ENCODE results near the gene GCNA. TPM values are rescaled to one million over a fixed set of nuclear protein-coding genes. Genes with fewer than 3 reads are reported as not detected.
A peak's percentile ranks its signal among the peaks of the same experiment; 100 is the strongest.
"Not testable (repeated sequence)": the region's sequence is repeated elsewhere in the genome, so short reads cannot be mapped to it uniquely, and the experiment has no call there.

The GCNA gene
- total RNA-seq, 2 experiments from 2014 or later, result 2.1 to 4.2 TPM

DNA sequence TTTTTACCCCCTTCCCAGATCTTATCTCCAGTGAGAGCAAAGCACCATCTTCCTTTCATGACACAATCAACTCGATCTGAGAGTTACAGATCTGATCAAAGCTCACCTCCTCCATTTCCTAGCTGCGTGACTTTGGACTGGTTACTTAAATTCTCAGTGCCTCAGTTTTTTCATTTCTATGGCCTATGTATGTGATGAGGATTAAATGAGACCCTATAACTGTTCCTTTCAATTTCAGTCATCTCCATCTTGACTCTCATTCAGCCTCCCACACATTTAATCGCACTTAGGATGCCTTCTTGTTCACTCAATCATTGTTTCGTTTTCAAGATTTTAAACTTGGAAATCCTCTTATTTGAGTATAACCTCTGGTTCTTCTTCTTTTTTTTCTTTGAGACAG, 60.2 kb downstream of the GCNA start:
- Histone ChIP-seq H3K79me2 (ENCODE audit: insufficient read depth, low read depth, low read length) (no peaks in the 10 kb centered on the region), H3K4me1 (ENCODE audit: insufficient read depth, low read length, poor library complexity, severe bottlenecking) (peaks cover 25% of the 10 kb centered on the region), H3K9me2 (ENCODE audit: insufficient read depth, low read length) (no peaks in the 10 kb centered on the region), H4K20me1 (ENCODE audit: insufficient read depth, low read length) (no peaks in the 10 kb centered on the region), H3K4me3 (ENCODE audit: low read depth, low read length, poor library complexity, severe bottlenecking) (no peak overlapping the region), H3K36me3 (ENCODE audit: insufficient read depth, low read length) (no peaks in the 10 kb centered on the region), H2AFZ (ENCODE audit: low read length) (peak overlapping the region; percentile 91), H3K27ac (ENCODE audit: low read depth, low read length, poor library complexity, severe bottlenecking) (peak overlapping the region; percentile 39), H3K9me3 (ENCODE audit: low read length) (no peaks in the 10 kb centered on the region), H3K4me2 (ENCODE audit: low read length) (peak overlapping the region; percentile 66)
- ChIA-PET CTCF (ENCODE audit: unreplicated experiment) (no interaction called here), POLR2A (no interaction called here)
- intact Hi-C loops (cut with micrococcal nuclease; ENCODE audit: unreplicated experiment), result no loop called here
- no peak for DNase-seq (ENCODE audit: low spot score)
- no peak for TF ChIP-seq EZH2phosphoT487 (IDR thresholded peaks at IDR 0.05; ENCODE audit: borderline replicate concordance, low read depth, low read length)
- TF ChIP-seq, protein P1, sequence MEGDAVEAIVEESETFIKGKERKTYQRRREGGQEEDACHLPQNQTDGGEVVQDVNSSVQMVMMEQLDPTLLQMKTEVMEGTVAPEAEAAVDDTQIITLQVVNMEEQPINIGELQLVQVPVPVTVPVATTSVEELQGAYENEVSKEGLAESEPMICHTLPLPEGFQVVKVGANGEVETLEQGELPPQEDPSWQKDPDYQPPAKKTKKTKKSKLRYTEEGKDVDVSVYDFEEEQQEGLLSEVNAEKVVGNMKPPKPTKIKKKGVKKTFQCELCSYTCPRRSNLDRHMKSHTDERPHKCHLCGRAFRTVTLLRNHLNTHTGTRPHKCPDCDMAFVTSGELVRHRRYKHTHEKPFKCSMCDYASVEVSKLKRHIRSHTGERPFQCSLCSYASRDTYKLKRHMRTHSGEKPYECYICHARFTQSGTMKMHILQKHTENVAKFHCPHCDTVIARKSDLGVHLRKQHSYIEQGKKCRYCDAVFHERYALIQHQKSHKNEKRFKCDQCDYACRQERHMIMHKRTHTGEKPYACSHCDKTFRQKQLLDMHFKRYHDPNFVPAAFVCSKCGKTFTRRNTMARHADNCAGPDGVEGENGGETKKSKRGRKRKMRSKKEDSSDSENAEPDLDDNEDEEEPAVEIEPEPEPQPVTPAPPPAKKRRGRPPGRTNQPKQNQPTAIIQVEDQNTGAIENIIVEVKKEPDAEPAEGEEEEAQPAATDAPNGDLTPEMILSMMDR (conservative IDR thresholded peaks at IDR 0.05; ENCODE audit: low read length), result no peak
- no TSS peak for BruUV-seq (replicated peaks)

DNA sequence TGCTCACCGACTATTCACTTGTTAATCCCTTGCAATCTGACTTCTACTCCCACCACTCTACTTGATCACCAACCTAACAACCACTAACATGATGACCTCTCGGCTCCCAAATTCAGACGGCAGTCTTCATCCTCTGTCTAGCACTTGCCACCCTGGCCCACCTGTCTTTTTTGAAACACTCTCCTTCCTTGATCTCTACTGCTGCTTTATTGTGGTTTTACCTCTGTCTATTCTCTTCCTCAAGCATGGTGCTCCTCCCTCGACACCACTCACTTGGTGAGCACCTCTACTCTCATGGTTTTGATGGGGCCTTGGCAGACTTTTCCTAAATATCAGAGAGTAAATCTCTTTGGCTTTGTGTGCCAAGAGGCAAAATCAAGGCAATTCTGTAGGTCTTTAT, 61.8 kb downstream of the GCNA start:
- H2AFZ ChIP-seq (ENCODE audit: low read length), result no peak overlapping the region
- peaks cover 25% of the 10 kb centered on the region for H3K4me1 ChIP-seq (ENCODE audit: insufficient read depth, low read length, poor library complexity, severe bottlenecking)
- H3K9me3 ChIP-seq (ENCODE audit: low read length), result no peaks in the 10 kb centered on the region
- H3K9me2 ChIP-seq (ENCODE audit: insufficient read depth, low read length), result no peaks in the 10 kb centered on the region
- CTCF ChIA-PET (ENCODE audit: unreplicated experiment), result no interaction called here
- DNase-seq (ENCODE audit: low spot score), result no peak
- POLR2A ChIA-PET, result no interaction called here
- no peak overlapping the region for H3K4me2 ChIP-seq (ENCODE audit: low read length)
- H3K36me3 ChIP-seq (ENCODE audit: insufficient read depth, low read length), result no peaks in the 10 kb centered on the region
- no peaks in the 10 kb centered on the region for H4K20me1 ChIP-seq (ENCODE audit: insufficient read depth, low read length)
- no peak overlapping the region for H3K4me3 ChIP-seq (ENCODE audit: low read depth, low read length, poor library complexity, severe bottlenecking)
- intact Hi-C loops (cut with micrococcal nuclease; ENCODE audit: unreplicated experiment), result no loop called here
- no peak overlapping the region for H3K27ac ChIP-seq (ENCODE audit: low read depth, low read length, poor library complexity, severe bottlenecking)
- H3K79me2 ChIP-seq (ENCODE audit: insufficient read depth, low read depth, low read length), result no peaks in the 10 kb centered on the region
- no peak for TF ChIP-seq EZH2phosphoT487 (IDR thresholded peaks at IDR 0.05; ENCODE audit: borderline replicate concordance, low read depth, low read length)
- TF ChIP-seq, protein P1 (conservative IDR thresholded peaks at IDR 0.05; ENCODE audit: low read length), result no peak
- no TSS peak for BruUV-seq (replicated peaks)

DNA sequence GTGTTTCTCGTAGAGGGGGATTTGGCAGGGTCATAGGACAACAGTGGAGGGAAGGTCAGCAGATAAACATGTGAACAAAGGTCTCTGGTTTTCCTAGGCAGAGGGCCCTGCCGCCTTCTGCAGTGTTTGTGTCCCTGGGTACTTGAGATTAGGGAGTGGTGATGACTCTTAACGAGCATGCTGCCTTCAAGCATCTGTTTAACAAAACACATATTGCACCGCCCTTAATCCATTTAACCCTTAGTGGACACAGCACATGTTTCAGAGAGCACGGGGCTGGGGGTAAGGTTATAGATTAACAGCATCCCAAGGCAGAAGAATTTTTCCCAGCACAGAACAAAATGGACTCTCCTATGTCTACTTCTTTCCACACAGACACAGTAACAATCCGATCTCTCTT, 66.2 kb downstream of the GCNA start:
- H2AFZ ChIP-seq (ENCODE audit: low read length); H4K20me1 ChIP-seq (ENCODE audit: insufficient read depth, low read length); intact Hi-C loops (cut with micrococcal nuclease; ENCODE audit: unreplicated experiment); H3K4me2 ChIP-seq (ENCODE audit: low read length); H3K9me2 ChIP-seq (ENCODE audit: insufficient read depth, low read length); H3K79me2 ChIP-seq (ENCODE audit: insufficient read depth, low read depth, low read length); CTCF ChIA-PET (ENCODE audit: unreplicated experiment); H3K4me1 ChIP-seq (ENCODE audit: insufficient read depth, low read length, poor library complexity, severe bottlenecking); DNase-seq (ENCODE audit: low spot score); H3K36me3 ChIP-seq (ENCODE audit: insufficient read depth, low read length); BruUV-seq (replicated peaks); H3K9me3 ChIP-seq (ENCODE audit: low read length); H3K27ac ChIP-seq (ENCODE audit: low read depth, low read length, poor library complexity, severe bottlenecking); H3K4me3 ChIP-seq (ENCODE audit: low read depth, low read length, poor library complexity, severe bottlenecking); POLR2A ChIA-PET: not testable (repeated sequence)
